Colonic mucosa (tissue), 4 donors: ENCODE data around the gene B4GALT7. TPM values are rescaled to one million over a fixed set of nuclear protein-coding genes. Genes with fewer than 3 reads are reported as not detected.

Source experiments
- DNase-seq: peaks from one replicate; pipeline ENCODE4 v3.0.0-alpha.2; 2020
- H3K27ac ChIP-seq: fragments of 200-600 bp; one replicate; pipeline ENCODE4 v1.8.0; 2021
- H3K27me3 ChIP-seq: fragments of 200-600 bp; one replicate; pipeline ENCODE4 v1.8.0; 2021
- H3K36me3 ChIP-seq: fragments of 200-600 bp; one replicate; pipeline ENCODE4 v1.8.0; 2021
- H3K4me1 ChIP-seq: fragments of 200-600 bp; one replicate; pipeline ENCODE4 v1.8.0; 2021; ENCODE audit warnings: mild to moderate bottlenecking
- H3K4me3 ChIP-seq: fragments of 200-600 bp; one replicate; pipeline ENCODE4 v1.8.0; 2021
- H3K9ac ChIP-seq, 2 donors: one replicate each; pipeline ENCODE4 v1.7.0; 2013; ENCODE audit warnings: control low read depth in 2 of 2, low read depth in 2 of 2, low read length in 2 of 2
- H3K9me3 ChIP-seq: fragments of 200-600 bp; one replicate; pipeline ENCODE4 v1.8.0; 2021
- intact Hi-C: fragments of 100-400 bp; cut with DNase I; formaldehyde crosslinking; loops from one replicate; pipeline ENCODE4 v1.14.1; 2022
- total RNA-seq, 2 donors: library from RNA; stranded (reverse); fragmentation: NEBNext Ultra II Directional in 1 of 2; extraction: Animal tissue kit (Norgen Biotek cat#: 25700) in 1 of 2; gene quantifications; one replicate each; pipeline ENCODE4 v1.2.1, GENCODE V29; 2021
- TF ChIP-seq, protein P1 (sequence below): fragments of 200-600 bp; IDR thresholded peaks from one replicate; pipeline ENCODE4 v1.8.0; 2022; ENCODE audit warnings: antibody characterized with exemption, mild to moderate bottlenecking
- donor health status: healthy.
- donor health status: DM: no; HTN: no; CAD: no.
- donor health status: DM: no; HTN: no; CAD: no.

The B4GALT7 gene, protein sequence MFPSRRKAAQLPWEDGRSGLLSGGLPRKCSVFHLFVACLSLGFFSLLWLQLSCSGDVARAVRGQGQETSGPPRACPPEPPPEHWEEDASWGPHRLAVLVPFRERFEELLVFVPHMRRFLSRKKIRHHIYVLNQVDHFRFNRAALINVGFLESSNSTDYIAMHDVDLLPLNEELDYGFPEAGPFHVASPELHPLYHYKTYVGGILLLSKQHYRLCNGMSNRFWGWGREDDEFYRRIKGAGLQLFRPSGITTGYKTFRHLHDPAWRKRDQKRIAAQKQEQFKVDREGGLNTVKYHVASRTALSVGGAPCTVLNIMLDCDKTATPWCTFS
- total RNA-seq: 10 to 100 TPM; 19.2 to 30.3 TPM

DNA sequence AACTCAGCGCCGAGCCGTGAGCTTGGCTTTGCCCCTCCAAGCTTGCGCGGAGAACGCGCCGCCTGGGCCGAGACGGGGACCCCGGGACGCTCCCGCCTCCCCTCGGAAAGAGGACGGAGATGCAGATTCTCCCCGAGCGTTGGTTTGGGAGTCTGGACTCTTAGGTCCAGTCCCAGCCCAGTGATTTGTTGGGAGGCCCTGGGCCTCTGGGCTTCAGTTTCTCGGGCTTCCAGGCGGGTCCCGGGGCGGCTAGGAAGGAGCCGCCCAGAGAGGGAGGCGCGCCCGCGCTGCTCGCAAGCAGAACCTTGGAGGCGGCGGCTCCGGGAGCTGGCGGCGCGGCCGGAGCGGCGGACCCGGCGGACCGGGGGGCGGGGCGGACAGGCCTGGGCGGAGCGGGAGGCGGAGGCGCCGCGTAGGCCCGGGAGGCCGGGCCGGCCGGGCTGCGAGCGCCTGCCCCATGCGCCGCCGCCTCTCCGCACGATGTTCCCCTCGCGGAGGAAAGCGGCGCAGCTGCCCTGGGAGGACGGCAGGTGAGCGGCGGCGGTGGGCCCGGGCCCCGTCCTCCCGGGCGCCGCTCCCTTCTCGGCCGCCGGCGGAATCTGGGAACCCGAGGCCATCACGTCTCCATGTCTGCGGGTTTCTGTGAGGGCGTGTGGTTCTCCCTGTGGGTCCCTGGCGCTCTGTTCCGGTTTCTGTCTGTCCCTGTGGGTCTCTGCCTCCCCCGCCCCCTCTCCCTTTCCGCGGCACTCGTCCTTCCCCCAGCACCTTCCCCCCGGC lies at the start of gene B4GALT7:
TSS of gene B4GALT7 (plus strand) at position 402 of the 777 bp plus-strand sequence. CDS start at position 481, 79 bp downstream.
- H3K4me1 ChIP-seq: no peaks in the 10 kb centered on the region
- H3K27ac ChIP-seq: peak within 1 kb of the TSS; percentile 85
- TF ChIP-seq, protein P1, sequence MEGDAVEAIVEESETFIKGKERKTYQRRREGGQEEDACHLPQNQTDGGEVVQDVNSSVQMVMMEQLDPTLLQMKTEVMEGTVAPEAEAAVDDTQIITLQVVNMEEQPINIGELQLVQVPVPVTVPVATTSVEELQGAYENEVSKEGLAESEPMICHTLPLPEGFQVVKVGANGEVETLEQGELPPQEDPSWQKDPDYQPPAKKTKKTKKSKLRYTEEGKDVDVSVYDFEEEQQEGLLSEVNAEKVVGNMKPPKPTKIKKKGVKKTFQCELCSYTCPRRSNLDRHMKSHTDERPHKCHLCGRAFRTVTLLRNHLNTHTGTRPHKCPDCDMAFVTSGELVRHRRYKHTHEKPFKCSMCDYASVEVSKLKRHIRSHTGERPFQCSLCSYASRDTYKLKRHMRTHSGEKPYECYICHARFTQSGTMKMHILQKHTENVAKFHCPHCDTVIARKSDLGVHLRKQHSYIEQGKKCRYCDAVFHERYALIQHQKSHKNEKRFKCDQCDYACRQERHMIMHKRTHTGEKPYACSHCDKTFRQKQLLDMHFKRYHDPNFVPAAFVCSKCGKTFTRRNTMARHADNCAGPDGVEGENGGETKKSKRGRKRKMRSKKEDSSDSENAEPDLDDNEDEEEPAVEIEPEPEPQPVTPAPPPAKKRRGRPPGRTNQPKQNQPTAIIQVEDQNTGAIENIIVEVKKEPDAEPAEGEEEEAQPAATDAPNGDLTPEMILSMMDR: no peak
- peak; percentile 83 for DNase-seq
- H3K9me3 ChIP-seq: no peaks in the 10 kb centered on the region
- peak within 1 kb of the TSS; percentile 68 to 77 for H3K9ac ChIP-seq
- H3K27me3 ChIP-seq: no peaks in the 10 kb centered on the region
- intact Hi-C loops: loop anchor here (10.0 kb wide), 1 partner anchor 85 kb away; the partner anchor contains the start of gene DDX41
- peaks cover 17% of the 10 kb centered on the region for H3K36me3 ChIP-seq
- H3K4me3 ChIP-seq: peak within 1 kb of the TSS; percentile 93

DNA sequence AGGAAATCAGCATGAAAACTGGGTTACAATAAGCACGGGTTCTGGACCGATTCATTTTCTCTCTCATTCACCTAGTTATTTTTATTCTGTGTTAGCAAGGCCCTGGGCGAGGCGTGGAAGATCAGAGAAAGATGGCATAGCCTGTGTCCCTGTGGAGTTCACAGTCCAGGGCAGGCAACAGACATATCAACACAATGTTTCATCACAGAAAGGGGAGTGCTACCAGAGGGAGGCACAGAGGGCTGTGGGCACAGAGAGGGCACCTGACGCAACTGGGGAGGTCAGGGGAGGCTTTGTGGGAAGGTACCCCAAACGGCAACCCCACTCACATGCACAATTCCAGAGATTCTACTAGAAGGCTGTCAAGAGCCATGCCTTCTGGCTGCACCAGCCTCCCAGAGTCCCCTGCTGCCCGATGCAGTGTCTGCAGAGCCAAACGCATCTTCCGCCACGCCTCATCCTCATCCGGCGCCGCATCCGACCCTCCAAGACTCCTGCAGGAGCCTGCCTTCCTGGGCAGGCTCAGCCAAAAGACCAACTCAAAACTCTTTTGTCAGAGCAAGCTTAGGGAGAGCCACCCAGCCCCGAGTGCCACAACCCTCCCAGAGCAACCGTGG lies 47.0 kb upstream of the B4GALT7 start:
- TF ChIP-seq, protein P1: no peak
- no peaks in the 10 kb centered on the region for H3K36me3 ChIP-seq
- peaks cover 3% of the 10 kb centered on the region for H3K4me1 ChIP-seq
- peak overlapping the region; percentile 97 for H3K4me3 ChIP-seq
- H3K9ac ChIP-seq: peak overlapping the region in 1 of 2 donors; percentile 81
- intact Hi-C loops: no loop called here
- no peak overlapping the region for H3K27ac ChIP-seq
- H3K9me3 ChIP-seq: no peaks in the 10 kb centered on the region
- H3K27me3 ChIP-seq: no peaks in the 10 kb centered on the region
- no peak for DNase-seq

DNA sequence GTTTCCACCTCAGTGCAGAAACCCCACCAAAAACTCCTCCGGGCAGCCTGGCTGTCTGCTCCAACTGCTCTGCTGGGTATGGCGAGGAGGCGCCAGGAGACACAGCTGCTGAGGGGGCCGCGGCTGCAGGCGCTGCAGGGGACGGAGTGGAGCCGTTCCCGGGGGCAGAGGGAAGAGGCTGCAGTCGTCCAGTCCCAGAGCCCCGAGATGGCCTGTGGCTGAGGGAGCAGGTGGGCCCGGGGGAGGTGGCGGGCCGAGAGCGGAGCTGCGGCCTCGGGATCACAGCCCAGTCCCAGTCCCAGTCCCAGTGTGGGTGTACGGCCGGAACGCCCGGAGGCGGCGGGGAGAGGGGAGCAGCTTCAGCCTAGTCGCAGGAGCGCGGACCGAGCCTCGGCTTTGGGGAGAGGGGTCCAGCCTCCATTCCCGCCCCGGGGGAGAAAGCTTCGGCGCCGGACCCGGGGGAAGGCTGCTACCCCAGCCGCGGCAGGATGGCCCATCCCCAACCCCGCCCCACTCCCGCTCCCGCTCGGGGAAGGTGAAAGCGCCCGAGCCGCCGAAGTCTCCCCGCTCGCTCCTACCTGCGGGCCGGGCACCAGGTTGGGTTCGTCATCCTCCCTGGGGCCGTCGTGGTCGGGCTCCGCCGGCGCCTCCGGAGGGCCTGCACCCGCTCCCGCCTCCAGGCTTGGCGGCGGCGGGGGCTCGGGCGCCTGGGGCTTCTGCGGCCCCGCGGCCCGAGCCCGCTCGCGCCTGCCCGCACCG lies 46.1 kb upstream of the B4GALT7 start:
- H3K4me1 ChIP-seq: peaks cover 3% of the 10 kb centered on the region
- peak overlapping the region; percentile 69 for H3K27ac ChIP-seq
- H3K9me3 ChIP-seq: no peaks in the 10 kb centered on the region
- H3K36me3 ChIP-seq: no peaks in the 10 kb centered on the region
- peak overlapping the region; percentile 97 for H3K4me3 ChIP-seq
- DNase-seq: peak; percentile 61
- TF ChIP-seq, protein P1: no peak
- H3K9ac ChIP-seq: peak overlapping the region; percentile 81 to 84
- H3K27me3 ChIP-seq: no peaks in the 10 kb centered on the region
- intact Hi-C loops: no loop called here

DNA sequence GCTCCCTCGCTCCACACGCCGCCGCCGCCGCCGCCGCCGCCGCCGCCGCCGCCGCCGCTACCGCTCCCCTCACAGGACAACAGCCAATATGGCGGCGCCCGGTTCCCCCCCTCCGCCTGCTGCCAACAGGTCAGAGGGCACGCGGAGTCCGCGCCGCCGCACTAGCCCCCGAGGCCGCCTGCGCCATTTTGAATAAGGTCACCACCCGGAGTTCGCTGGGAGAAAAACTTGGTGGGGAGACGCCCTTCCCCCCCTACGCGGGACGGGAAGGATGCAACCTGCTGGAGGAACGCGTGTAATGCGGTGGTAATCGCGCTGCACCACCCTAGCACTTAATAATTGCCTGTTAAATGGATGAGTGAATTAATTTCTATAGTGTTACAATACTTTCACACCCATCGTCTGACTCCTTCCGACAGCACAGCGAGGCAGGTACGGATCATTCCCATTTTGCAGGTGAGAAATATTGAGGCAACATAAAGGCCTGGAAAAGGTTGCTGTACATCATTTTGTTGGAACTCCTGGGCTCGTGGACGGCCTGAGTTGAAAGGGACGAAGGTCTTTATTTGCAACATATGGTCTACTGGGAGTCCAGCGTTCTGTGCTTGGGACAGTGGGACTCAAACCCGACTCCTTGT lies 45.3 kb upstream of the B4GALT7 start, which contains the start of gene FAM193B:
TSS of gene FAM193B (minus strand) at position 90 of the 638 bp plus-strand sequence. CDS start 105 bp downstream, outside the sequence.
- Histone ChIP-seq H3K36me3 (no peaks in the 10 kb centered on the region), H3K27ac (peak within 1 kb of the TSS; percentile 69), H3K9ac (peak within 1 kb of the TSS; percentile 81 to 84), H3K4me3 (peak within 1 kb of the TSS; percentile 97), H3K4me1 (peaks cover 3% of the 10 kb centered on the region), H3K9me3 (no peaks in the 10 kb centered on the region), H3K27me3 (no peaks in the 10 kb centered on the region)
- DNase-seq: peak; percentile 97
- TF ChIP-seq, protein P1: no peak
- intact Hi-C loops: no loop called here
